GM10248 (cell line): Measurements from ENCODE around the gene PDE10A.
"Not testable (repeated sequence)": the region's sequence is repeated elsewhere in the genome, so short reads cannot be mapped to it uniquely, and the experiment has no call there.

Experiments
- CTCF ChIA-PET: fragments of 300-600 bp; sonication (Branson Sonifier 250); formaldehyde crosslinking; extraction: SDS; loops from one replicate; lab custom pipeline; 2021; ENCODE audit warnings: antibody characterized with exemption; lab: Yijun Ruan, JAX
- POLR2A ChIA-PET: fragments of 350-650 bp; sonication (Branson Sonifier 250); formaldehyde crosslinking; extraction: SDS; loops from one replicate; lab custom pipeline; 2020; ENCODE audit warnings: antibody characterized with exemption; lab: Yijun Ruan, JAX
- DNase-seq: peaks from one replicate; pipeline ENCODE4 v3.0.0; 2012; ENCODE audit errors: extremely low spot score
- CTCF ChIP-seq: IDR thresholded peaks from 2 replicates; pipeline ENCODE4 v1.5.1; 2012; ENCODE audit warnings: mild to moderate bottlenecking, low read depth; ENCODE audit errors: extremely low read depth, missing control alignments, control extremely low read depth

The PDE10A gene

GRCh38 chr6:165468340-165469235 lies 194.5 kb downstream of the PDE10A start:
- POLR2A ChIA-PET, result no interaction called here
- CTCF ChIA-PET, result no interaction called here
- TF ChIP-seq CTCF, result no peak
- DNase-seq, result no peak

- CTCF ChIA-PET, result interaction anchor here (0.9 kb wide), 1 partner anchor 24 kb away, joined by 3 read pairs; no protein-coding TSS in a partner anchor
- POLR2A ChIA-PET, DNase-seq: not testable (repeated sequence)
Measured at GRCh38 chr6:165463499-165463898, 199.5 kb downstream of the PDE10A start.

- CTCF ChIA-PET, result interaction anchor here (1.6 to 3.2 kb wide), 2 partner anchors 23 to 390 kb away, joined by 6 to 7 read pairs; no protein-coding TSS in a partner anchor
- POLR2A ChIA-PET, DNase-seq: not testable (repeated sequence)
Measured at GRCh38 chr6:165459605-165460301, 203.3 kb downstream of the PDE10A start.

- no peak for DNase-seq
- POLR2A ChIA-PET, result no interaction called here
- CTCF ChIA-PET, result interaction anchor here (1.2 to 3.3 kb wide), 4 partner anchors 12 to 392 kb away, joined by 3 to 14 read pairs (median 6); no protein-coding TSS in a partner anchor
- no peak for TF ChIP-seq CTCF
Measured at GRCh38 chr6:165458134-165458533, 204.9 kb downstream of the PDE10A start.

GRCh38 chr6:165456286-165456685 lies 206.8 kb downstream of the PDE10A start:
- no peak for DNase-seq
- ChIA-PET POLR2A (no interaction called here), CTCF (interaction anchor here (3.3 kb wide), 1 partner anchor 17 kb away, joined by 14 read pairs; no protein-coding TSS in a partner anchor)
- no peak for TF ChIP-seq CTCF

GRCh38 chr6:165455488-165455887 lies 207.6 kb downstream of the PDE10A start:
- TF ChIP-seq CTCF, result no peak
- DNase-seq, result no peak
- CTCF ChIA-PET, result interaction anchor here (1.3 kb wide), 1 partner anchor 15 kb away, joined by 7 read pairs; no protein-coding TSS in a partner anchor
- POLR2A ChIA-PET, result no interaction called here

- TF ChIP-seq CTCF, result no peak
- ChIA-PET CTCF (interaction anchor here (1.0 kb wide), 1 partner anchor 15 kb away, joined by 3 read pairs; no protein-coding TSS in a partner anchor), POLR2A (no interaction called here)
- DNase-seq, result no peak
Measured at GRCh38 chr6:165453395-165453794, 209.6 kb downstream of the PDE10A start.
